Activated CD8-positive, alpha-beta memory T cell treated with anti-CD3 and anti-CD28 coated beads, Interleukin-2, amount 10 ng/mL, durations not matched to agents 7 days and 5 days (primary cell): ENCODE data around the gene SIRPD. TPM values are rescaled to one million over a fixed set of nuclear protein-coding genes. Genes with fewer than 3 reads are reported as not detected.
"Not testable (repeated sequence)": the region's sequence is repeated elsewhere in the genome, so short reads cannot be mapped to it uniquely, and the experiment has no call there.

Experiments used
- ATAC-seq: fragments of 150-1000 bp; cut with Tn5 transposase; one replicate; pipeline ENCODE4 v1.10.0; 2021; ENCODE audit warnings: moderate library complexity
- CTCF ChIA-PET: fragments of 350-600 bp; sonication (Branson Sonifier 250); formaldehyde crosslinking; loops from one replicate; lab custom pipeline; 2021; ENCODE audit warnings: antibody characterized with exemption; lab: Charles Lee
- DNase-seq: peaks from one replicate; pipeline ENCODE4 v3.0.0-alpha.2; 2020
- H3K27ac Mint-ChIP-seq: one replicate; pipeline ENCODE4 v1.8.0; 2021; ENCODE audit warnings: mild to moderate bottlenecking, mixed read lengths
- H3K27me3 Mint-ChIP-seq: one replicate; pipeline ENCODE4 v1.8.0; 2021; ENCODE audit warnings: mixed read lengths
- H3K36me3 Mint-ChIP-seq: one replicate; pipeline ENCODE4 v1.8.0; 2021; ENCODE audit warnings: mild to moderate bottlenecking, mixed read lengths
- H3K4me1 Mint-ChIP-seq: one replicate; pipeline ENCODE4 v1.8.0; 2021; ENCODE audit warnings: mixed read lengths
- H3K4me3 Mint-ChIP-seq: one replicate; pipeline ENCODE4 v1.8.0; 2021; ENCODE audit warnings: mild to moderate bottlenecking, moderate library complexity, mixed read lengths
- H3K9me3 Mint-ChIP-seq: one replicate; pipeline ENCODE4 v1.8.0; 2022; ENCODE audit warnings: low read depth, mixed read lengths
- total RNA-seq, 2 experiments: library from RNA; stranded (reverse); gene quantifications; one replicate each; pipeline ENCODE4 v1.2.3, GENCODE V29; 2021

The SIRPD gene
- total RNA-seq, 2 experiments from 2014 or later, result 0.19 TPM; not detected in 1

- H3K4me3 Mint-ChIP-seq, result no peak overlapping the region
- H3K4me1 Mint-ChIP-seq, result peaks cover 4% of the 10 kb centered on the region
- DNase-seq (peak; percentile 86), ATAC-seq (peak; percentile 99)
- no peak overlapping the region for H3K27ac Mint-ChIP-seq
- H3K27me3 Mint-ChIP-seq, result peaks cover 75% of the 10 kb centered on the region
- H3K9me3 Mint-ChIP-seq, result no peaks in the 10 kb centered on the region
- no peaks in the 10 kb centered on the region for H3K36me3 Mint-ChIP-seq
- CTCF ChIA-PET, result interaction anchor here (0.6 to 4.9 kb wide), 55 partner anchors 8 to 408 kb away, joined by 3 to 41 read pairs (median 4); partner anchors contain the start of genes NSFL1C, RAD21L1, SIRPB2 and SNPH
These were observed 53.8 kb downstream of the SIRPD start for GRCh38 chr20:1503564-1504227.

- ATAC-seq (no peak), DNase-seq (no peak)
- no peak overlapping the region for H3K27ac Mint-ChIP-seq
- H3K4me1 Mint-ChIP-seq, result peaks cover 4% of the 10 kb centered on the region
- no peak overlapping the region for H3K4me3 Mint-ChIP-seq
- no peaks in the 10 kb centered on the region for H3K36me3 Mint-ChIP-seq
- peaks cover 81% of the 10 kb centered on the region for H3K27me3 Mint-ChIP-seq
- CTCF ChIA-PET, result no interaction called here
- no peaks in the 10 kb centered on the region for H3K9me3 Mint-ChIP-seq
These were observed 57.0 kb downstream of the SIRPD start for GRCh38 chr20:1500496-1500895.

GRCh38 chr20:1499528-1500420, 57.7 kb downstream of the SIRPD start:
- DNase-seq, result no peak
- CTCF ChIA-PET, result no interaction called here
- no peaks in the 10 kb centered on the region for H3K36me3 Mint-ChIP-seq
- no peak overlapping the region for H3K4me3 Mint-ChIP-seq
- peaks cover 84% of the 10 kb centered on the region for H3K27me3 Mint-ChIP-seq
- H3K9me3 Mint-ChIP-seq, result no peaks in the 10 kb centered on the region
- H3K4me1 Mint-ChIP-seq, result peaks cover 4% of the 10 kb centered on the region
- no peak for ATAC-seq
- no peak overlapping the region for H3K27ac Mint-ChIP-seq

- H3K36me3 Mint-ChIP-seq, ATAC-seq, H3K9me3 Mint-ChIP-seq, DNase-seq, H3K4me3 Mint-ChIP-seq, H3K27ac Mint-ChIP-seq, H3K4me1 Mint-ChIP-seq: not testable (repeated sequence)
- peaks cover 79% of the 10 kb centered on the region for H3K27me3 Mint-ChIP-seq
- CTCF ChIA-PET, result interaction anchor here (0.7 to 1.4 kb wide), 4 partner anchors 30 to 287 kb away, joined by 3 to 4 read pairs (median 4); no protein-coding TSS in a partner anchor
These were observed 60.1 kb downstream of the SIRPD start for GRCh38 chr20:1497371-1497770.

- peaks cover 74% of the 10 kb centered on the region for H3K27me3 Mint-ChIP-seq
- no peaks in the 10 kb centered on the region for H3K36me3 Mint-ChIP-seq
- no peak overlapping the region for H3K27ac Mint-ChIP-seq
- peaks cover 2% of the 10 kb centered on the region for H3K4me1 Mint-ChIP-seq
- CTCF ChIA-PET, result interaction anchor here (0.7 to 1.4 kb wide), 2 partner anchors 30 to 48 kb away, joined by 4 read pairs; no protein-coding TSS in a partner anchor
- DNase-seq (no peak), ATAC-seq (no peak)
- H3K4me3 Mint-ChIP-seq, result no peak overlapping the region
- peaks cover 2% of the 10 kb centered on the region for H3K9me3 Mint-ChIP-seq
These were observed 60.6 kb downstream of the SIRPD start for GRCh38 chr20:1496930-1497329.

GRCh38 chr20:1494436-1494835, 63.1 kb downstream of the SIRPD start:
- CTCF ChIA-PET, result no interaction called here
- Mint-ChIP-seq H3K27me3 (peaks cover 69% of the 10 kb centered on the region), H3K27ac (no peak overlapping the region), H3K9me3 (peaks cover 2% of the 10 kb centered on the region), H3K4me1 (peaks cover 6% of the 10 kb centered on the region), H3K36me3 (no peaks in the 10 kb centered on the region), H3K4me3 (no peak overlapping the region)
- DNase-seq, result no peak
- no peak for ATAC-seq

- peaks cover 68% of the 10 kb centered on the region for H3K27me3 Mint-ChIP-seq
- H3K9me3 Mint-ChIP-seq, result peaks cover 2% of the 10 kb centered on the region
- no peak for DNase-seq
- no peaks in the 10 kb centered on the region for H3K36me3 Mint-ChIP-seq
- peaks cover 6% of the 10 kb centered on the region for H3K4me1 Mint-ChIP-seq
- H3K4me3 Mint-ChIP-seq, result no peak overlapping the region
- ATAC-seq, result no peak
- H3K27ac Mint-ChIP-seq, result no peak overlapping the region
- CTCF ChIA-PET, result no interaction called here
These were observed 64.0 kb downstream of the SIRPD start for GRCh38 chr20:1493536-1493935.

- Mint-ChIP-seq H3K27me3 (peaks cover 68% of the 10 kb centered on the region), H3K4me3 (no peak overlapping the region), H3K36me3 (no peaks in the 10 kb centered on the region), H3K4me1 (peaks cover 6% of the 10 kb centered on the region), H3K27ac (no peak overlapping the region), H3K9me3 (peaks cover 2% of the 10 kb centered on the region)
- ATAC-seq, result no peak
- CTCF ChIA-PET, result interaction anchor here (1.5 kb wide), 1 partner anchor 11 kb away, joined by 11 read pairs; no protein-coding TSS in a partner anchor
- DNase-seq, result no peak
These were observed 65.5 kb downstream of the SIRPD start for GRCh38 chr20:1491860-1492642.

GRCh38 chr20:1491281-1491840, 66.1 kb downstream of the SIRPD start, which contains the start of gene SIRPB2:
Gene SIRPB2 (minus strand): TSS chr20:1491420. CDS start chr20:1491359, 61 bp downstream.
- Mint-ChIP-seq H3K4me1 (peaks cover 6% of the 10 kb centered on the region), H3K4me3 (no peak within 1 kb of the TSS), H3K27me3 (peaks cover 66% of the 10 kb centered on the region), H3K27ac (no peak within 1 kb of the TSS), H3K9me3 (peaks cover 2% of the 10 kb centered on the region), H3K36me3 (no peaks in the 10 kb centered on the region)
- ATAC-seq (no peak), DNase-seq (no peak)
- CTCF ChIA-PET, result interaction anchor here (1.5 kb wide), 1 partner anchor 12 kb away, joined by 9 read pairs; no protein-coding TSS in a partner anchor

GRCh38 chr20:1490643-1491195, 66.8 kb downstream of the SIRPD start:
- Mint-ChIP-seq H3K27ac (no peak overlapping the region), H3K4me1 (peaks cover 6% of the 10 kb centered on the region), H3K4me3 (no peak overlapping the region), H3K36me3 (no peaks in the 10 kb centered on the region), H3K9me3 (peaks cover 2% of the 10 kb centered on the region), H3K27me3 (peaks cover 60% of the 10 kb centered on the region)
- DNase-seq (no peak), ATAC-seq (no peak)
- CTCF ChIA-PET, result interaction anchor here (1.0 to 1.5 kb wide), 3 partner anchors 13 to 382 kb away, joined by 3 to 9 read pairs (median 6); no protein-coding TSS in a partner anchor

GRCh38 chr20:1489764-1490436, 67.6 kb downstream of the SIRPD start:
- Mint-ChIP-seq H3K36me3 (no peaks in the 10 kb centered on the region), H3K27me3 (peaks cover 59% of the 10 kb centered on the region), H3K4me3 (no peak overlapping the region), H3K9me3 (peaks cover 2% of the 10 kb centered on the region), H3K27ac (no peak overlapping the region), H3K4me1 (peaks cover 6% of the 10 kb centered on the region)
- ATAC-seq (no peak), DNase-seq (no peak)
- CTCF ChIA-PET, result interaction anchor here (1.0 to 1.5 kb wide), 3 partner anchors 14 to 382 kb away, joined by 3 to 9 read pairs (median 6); no protein-coding TSS in a partner anchor

GRCh38 chr20:1489325-1489724, 68.2 kb downstream of the SIRPD start:
- Mint-ChIP-seq H3K36me3 (no peaks in the 10 kb centered on the region), H3K4me1 (peaks cover 8% of the 10 kb centered on the region), H3K4me3 (no peak overlapping the region), H3K27ac (no peak overlapping the region), H3K27me3 (peaks cover 59% of the 10 kb centered on the region), H3K9me3 (peaks cover 2% of the 10 kb centered on the region)
- no peak for DNase-seq
- no peak for ATAC-seq
- CTCF ChIA-PET, result no interaction called here
